LNCaP clone FGC (cell line): ENCODE results near the gene UROC1.
A peak's percentile ranks its signal among the peaks of the same experiment; 100 is the strongest.

ENCODE experiments used
- DNase-seq: peaks from one replicate; pipeline ENCODE4 v3.0.0-alpha.2; 2011; ENCODE audit warnings: low read depth
- H3K4me3 ChIP-seq: 2 replicates; pipeline ENCODE4 v1.5.1; 2011; ENCODE audit warnings: mild to moderate bottlenecking, low read depth, low read length, control low read depth
- TF ChIP-seq, protein P1 (sequence below): IDR thresholded peaks from 2 replicates; pipeline ENCODE4 v1.5.1; 2012; ENCODE audit warnings: mild to moderate bottlenecking; ENCODE audit not compliant: control insufficient read depth, insufficient read depth; ENCODE audit errors: extremely low read depth

UROC1 gene

GRCh38 chr3:126488185-126488584, 29.4 kb downstream of the UROC1 start:
- DNase-seq, result no peak
- no peak overlapping the region for H3K4me3 ChIP-seq
- TF ChIP-seq, protein P1, sequence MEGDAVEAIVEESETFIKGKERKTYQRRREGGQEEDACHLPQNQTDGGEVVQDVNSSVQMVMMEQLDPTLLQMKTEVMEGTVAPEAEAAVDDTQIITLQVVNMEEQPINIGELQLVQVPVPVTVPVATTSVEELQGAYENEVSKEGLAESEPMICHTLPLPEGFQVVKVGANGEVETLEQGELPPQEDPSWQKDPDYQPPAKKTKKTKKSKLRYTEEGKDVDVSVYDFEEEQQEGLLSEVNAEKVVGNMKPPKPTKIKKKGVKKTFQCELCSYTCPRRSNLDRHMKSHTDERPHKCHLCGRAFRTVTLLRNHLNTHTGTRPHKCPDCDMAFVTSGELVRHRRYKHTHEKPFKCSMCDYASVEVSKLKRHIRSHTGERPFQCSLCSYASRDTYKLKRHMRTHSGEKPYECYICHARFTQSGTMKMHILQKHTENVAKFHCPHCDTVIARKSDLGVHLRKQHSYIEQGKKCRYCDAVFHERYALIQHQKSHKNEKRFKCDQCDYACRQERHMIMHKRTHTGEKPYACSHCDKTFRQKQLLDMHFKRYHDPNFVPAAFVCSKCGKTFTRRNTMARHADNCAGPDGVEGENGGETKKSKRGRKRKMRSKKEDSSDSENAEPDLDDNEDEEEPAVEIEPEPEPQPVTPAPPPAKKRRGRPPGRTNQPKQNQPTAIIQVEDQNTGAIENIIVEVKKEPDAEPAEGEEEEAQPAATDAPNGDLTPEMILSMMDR, result 0 out of 2 replicates have a peak, but pooled peaks have one; percentile 6

DNA sequence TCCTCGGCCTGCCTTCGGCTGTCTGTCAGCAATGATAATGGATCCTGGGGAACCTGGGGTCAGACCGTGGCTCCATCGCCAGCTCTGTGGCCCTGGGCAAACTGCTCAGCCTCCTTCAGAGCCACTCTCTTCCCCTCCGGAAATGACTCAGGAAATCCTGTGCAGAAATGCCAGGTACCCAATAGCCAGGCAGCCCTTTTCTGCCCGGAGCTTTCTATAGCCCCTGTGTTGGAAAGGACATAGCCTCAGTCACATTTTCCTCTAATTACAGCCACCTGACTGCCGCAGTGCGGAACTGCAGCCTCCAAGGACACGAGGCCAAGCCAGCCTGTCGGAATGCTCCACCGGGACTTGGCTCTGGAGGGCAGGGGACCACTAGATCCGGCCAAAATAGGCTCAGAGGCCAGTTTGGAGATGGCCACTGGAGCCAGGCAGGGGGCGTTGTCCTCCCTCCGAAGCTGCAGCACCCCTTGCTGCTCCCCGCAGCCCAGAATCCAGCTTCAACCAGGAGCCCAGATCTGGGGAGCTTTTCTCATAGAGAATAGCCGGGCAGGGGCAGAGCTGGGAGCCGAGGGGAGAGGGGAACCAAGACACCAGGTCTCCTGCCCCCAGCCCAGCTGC, 30.3 kb downstream of the UROC1 start:
- H3K4me3 ChIP-seq, result no peak overlapping the region
- no peak for DNase-seq
- TF ChIP-seq, protein P1, result no peak

DNA sequence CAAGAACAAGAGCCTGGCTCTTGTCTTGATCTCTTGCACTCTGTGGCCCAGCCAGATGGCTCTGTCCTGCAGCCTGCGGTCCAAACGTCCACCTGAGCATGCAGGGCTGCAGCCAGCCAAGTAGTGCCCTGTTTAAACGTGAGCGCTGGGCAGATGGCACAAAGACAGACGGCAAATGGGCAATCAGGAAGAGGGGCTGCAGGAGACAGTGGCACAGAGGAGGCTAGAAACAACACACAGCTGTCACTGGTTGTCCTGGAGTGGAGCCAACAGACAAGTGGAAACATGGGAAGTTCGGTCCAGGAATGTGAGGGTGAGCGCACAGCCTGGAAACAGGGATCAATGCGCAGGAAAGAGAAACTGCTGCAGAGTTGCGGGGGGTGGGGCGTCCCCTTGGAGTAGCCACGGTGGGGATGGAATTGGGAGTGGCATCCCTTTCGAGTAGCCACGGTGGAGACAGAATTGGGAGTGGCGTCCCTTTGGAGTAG, 31.2 kb downstream of the UROC1 start:
- no peak overlapping the region for H3K4me3 ChIP-seq
- no peak for DNase-seq
- TF ChIP-seq, protein P1, result no peak

- no peak overlapping the region for H3K4me3 ChIP-seq
- TF ChIP-seq, protein P1, result no peak
- no peak for DNase-seq
These were observed 31.6 kb downstream of the UROC1 start for GRCh38 chr3:126485956-126486355.

DNA sequence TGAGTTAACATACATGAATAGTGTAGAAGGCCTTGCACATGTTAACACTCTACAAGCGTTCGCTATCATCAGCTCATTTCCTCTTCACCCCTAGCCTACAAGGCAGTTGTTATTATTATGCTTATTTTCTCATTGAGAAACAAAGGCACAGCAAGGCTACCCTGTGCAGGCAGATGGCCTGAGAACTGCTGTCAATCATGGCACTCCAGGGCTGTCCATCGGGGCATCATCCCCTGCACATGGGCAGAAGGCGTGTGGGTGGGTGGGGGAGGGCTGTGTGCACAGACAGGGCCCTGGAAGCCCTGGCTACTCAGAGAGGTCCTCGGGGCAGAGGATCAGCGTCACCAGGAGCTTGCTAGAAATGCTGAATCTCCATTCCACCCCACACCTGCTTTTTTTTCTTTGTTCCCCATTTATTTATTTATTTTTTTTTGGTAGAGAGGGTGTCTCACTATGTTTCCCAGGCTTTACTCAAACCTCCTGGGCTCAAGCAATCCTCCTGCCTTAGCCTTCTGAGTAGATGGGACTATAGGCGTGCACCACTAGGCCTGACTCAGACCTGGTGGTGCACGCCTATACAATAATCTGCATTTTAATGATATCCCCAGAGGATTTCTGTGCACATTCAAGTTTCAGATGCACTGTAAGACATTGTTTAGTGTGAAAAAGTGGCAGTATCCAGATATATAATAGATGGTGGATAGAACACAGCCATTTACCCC, 32.2 kb downstream of the UROC1 start:
- TF ChIP-seq, protein P1, result no peak
- no peak for DNase-seq
- no peak overlapping the region for H3K4me3 ChIP-seq

DNA sequence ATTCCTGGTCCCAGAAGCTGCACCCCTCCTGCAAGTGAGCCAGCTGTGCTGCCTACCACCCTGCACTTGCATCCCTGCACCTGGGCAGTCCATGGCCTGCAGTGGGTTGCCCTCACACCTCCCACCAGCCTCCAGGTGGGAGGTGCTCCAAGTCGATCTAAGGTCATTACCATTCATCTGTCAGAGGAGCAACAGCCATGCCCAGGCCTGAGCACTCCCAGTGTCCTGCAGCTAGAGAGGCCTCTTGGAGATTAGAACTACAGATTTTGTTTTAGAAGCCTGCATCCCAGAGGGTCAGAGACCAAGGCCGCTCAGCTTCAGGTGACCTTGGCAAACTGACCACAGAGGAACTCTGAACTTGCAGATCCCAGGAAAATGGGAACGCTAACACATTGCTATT, 32.9 kb downstream of the UROC1 start:
- TF ChIP-seq, protein P1, result no peak
- H3K4me3 ChIP-seq, result no peak overlapping the region
- no peak for DNase-seq
